ENCODE results near the gene ESRRA. TPM values are rescaled to one million over a fixed set of nuclear protein-coding genes. Genes with fewer than 3 reads are reported as not detected.

The ESRRA gene
- total and polyA plus RNA-seq, 10 of the 15 experiments (the other 5 are each of a cell fraction or from before 2014, with no cell fraction given) = 0.32 to 48.9 (median 12.6) TPM

DNA sequence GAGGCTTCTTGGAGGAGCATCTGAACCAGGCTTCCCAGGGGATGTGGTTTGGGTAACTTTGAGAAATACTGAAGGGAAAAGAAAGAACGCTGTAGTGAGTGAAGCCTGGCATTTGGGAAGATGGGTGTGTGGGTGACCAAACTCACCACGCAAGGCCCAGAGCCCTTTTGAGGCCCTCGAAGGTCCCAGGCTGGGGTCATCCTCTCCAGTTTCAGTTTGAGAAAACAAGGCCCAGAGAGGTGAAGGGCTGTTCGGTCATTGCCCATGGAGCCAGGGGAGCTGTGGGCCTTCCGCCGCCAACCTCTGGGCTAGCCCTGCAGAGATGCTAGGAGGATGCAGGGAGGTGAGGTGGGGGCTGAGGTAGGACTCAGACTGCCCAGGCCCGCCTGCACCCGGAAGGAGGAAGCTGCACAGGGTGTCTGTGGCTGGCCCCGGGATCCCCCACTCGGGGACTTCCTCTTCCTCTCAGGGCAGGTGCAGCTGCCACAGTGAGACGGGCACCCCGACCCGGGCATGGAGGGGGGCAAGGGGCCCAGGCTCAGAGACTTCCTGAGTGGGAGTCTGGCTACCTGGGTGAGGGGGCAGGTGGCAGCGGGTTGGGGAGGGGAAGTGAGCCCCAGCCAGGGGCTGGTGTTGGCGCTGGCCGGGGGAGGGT lies 34.6 kb downstream of the ESRRA start, which contains the start of gene CCDC88B (continued):
- TF ChIP-seq, protein P1, sequence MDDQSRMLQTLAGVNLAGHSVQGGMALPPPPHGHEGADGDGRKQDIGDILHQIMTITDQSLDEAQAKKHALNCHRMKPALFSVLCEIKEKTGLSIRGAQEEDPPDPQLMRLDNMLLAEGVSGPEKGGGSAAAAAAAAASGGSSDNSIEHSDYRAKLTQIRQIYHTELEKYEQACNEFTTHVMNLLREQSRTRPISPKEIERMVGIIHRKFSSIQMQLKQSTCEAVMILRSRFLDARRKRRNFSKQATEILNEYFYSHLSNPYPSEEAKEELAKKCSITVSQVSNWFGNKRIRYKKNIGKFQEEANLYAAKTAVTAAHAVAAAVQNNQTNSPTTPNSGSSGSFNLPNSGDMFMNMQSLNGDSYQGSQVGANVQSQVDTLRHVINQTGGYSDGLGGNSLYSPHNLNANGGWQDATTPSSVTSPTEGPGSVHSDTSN (IDR thresholded peaks at IDR 0.05; ENCODE audit: insufficient replicate concordance, low read depth, low read length) = no peak
- TF ChIP-seq, protein P2, sequence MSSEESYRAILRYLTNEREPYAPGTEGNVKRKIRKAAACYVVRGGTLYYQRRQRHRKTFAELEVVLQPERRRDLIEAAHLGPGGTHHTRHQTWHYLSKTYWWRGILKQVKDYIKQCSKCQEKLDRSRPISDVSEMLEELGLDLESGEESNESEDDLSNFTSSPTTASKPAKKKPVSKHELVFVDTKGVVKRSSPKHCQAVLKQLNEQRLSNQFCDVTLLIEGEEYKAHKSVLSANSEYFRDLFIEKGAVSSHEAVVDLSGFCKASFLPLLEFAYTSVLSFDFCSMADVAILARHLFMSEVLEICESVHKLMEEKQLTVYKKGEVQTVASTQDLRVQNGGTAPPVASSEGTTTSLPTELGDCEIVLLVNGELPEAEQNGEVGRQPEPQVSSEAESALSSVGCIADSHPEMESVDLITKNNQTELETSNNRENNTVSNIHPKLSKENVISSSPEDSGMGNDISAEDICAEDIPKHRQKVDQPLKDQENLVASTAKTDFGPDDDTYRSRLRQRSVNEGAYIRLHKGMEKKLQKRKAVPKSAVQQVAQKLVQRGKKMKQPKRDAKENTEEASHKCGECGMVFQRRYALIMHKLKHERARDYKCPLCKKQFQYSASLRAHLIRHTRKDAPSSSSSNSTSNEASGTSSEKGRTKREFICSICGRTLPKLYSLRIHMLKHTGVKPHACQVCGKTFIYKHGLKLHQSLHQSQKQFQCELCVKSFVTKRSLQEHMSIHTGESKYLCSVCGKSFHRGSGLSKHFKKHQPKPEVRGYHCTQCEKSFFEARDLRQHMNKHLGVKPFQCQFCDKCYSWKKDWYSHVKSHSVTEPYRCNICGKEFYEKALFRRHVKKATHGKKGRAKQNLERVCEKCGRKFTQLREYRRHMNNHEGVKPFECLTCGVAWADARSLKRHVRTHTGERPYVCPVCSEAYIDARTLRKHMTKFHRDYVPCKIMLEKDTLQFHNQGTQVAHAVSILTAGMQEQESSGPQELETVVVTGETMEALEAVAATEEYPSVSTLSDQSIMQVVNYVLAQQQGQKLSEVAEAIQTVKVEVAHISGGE (CRISPR knock-in tag; IDR thresholded peaks at IDR 0.05) = peak; percentile 54; the same call in 1 of the 2 replicates
- TF ChIP-seq EED (IDR thresholded peaks at IDR 0.05; ENCODE audit: low read depth) (0 out of 2 replicates have a peak, but pooled peaks have one; percentile 33), ETV6 (conservative IDR thresholded peaks at IDR 0.05 in 1 of 2, IDR thresholded peaks at IDR 0.05 in 1 of 2; ENCODE audit: borderline replicate concordance in 1 of 2, low read depth in 1 of 2) (peak in 1 of 2 experiments; percentile 95; a peak in 2 of 4 replicates), SIN3A (IDR thresholded peaks at IDR 0.05; ENCODE audit: low read depth, low read length) (no peak; the same call in 1 of the 2 replicates), ESRRA (IDR thresholded peaks at IDR 0.05; ENCODE audit: low read length) (0 out of 2 replicates have a peak, but pooled peaks have one; percentile 32), CEBPB (IDR thresholded peaks at IDR 0.05; ENCODE audit: borderline replicate concordance in 1 of 2, low read depth in 2 of 2, low read length in 2 of 2) (no peak), HCFC1 (IDR thresholded peaks at IDR 0.05; ENCODE audit: low read length) (peak; percentile 40; the same call in 1 of the 2 replicates), BHLHE40 (IDR thresholded peaks at IDR 0.05; ENCODE audit: borderline replicate concordance in 1 of 2, low read depth in 2 of 2, low read length in 1 of 2) (peak; percentile 70 to 86), ZNF207 (IDR thresholded peaks at IDR 0.05; ENCODE audit: borderline replicate concordance) (0 out of 2 replicates have a peak, but pooled peaks have one; percentile 40), CREM (IDR thresholded peaks at IDR 0.05; ENCODE audit: low read depth) (peak; percentile 24; the same call in 1 of the 2 replicates), CHD1 (IDR thresholded peaks at IDR 0.05; ENCODE audit: low read depth, low read length) (no peak), MEF2A (IDR thresholded peaks at IDR 0.05; ENCODE audit: insufficient read depth, low read depth, low read length) (0 out of 2 replicates have a peak, but pooled peaks have one; percentile 23), JUNB (IDR thresholded peaks at IDR 0.05) (no peak), TCF3 (IDR thresholded peaks at IDR 0.05; ENCODE audit: borderline replicate concordance, insufficient read depth, low read depth, low read length) (peak; percentile 92), ASH2L (IDR thresholded peaks at IDR 0.05; ENCODE audit: borderline replicate concordance, low read depth) (no peak), TAF1 (IDR thresholded peaks at IDR 0.05; ENCODE audit: borderline replicate concordance, low read depth, low read length) (0 out of 2 replicates have a peak, but pooled peaks have one; percentile 22), SP1 (IDR thresholded peaks at IDR 0.05; ENCODE audit: low read depth, low read length) (no peak)
- TF ChIP-seq, protein P3, sequence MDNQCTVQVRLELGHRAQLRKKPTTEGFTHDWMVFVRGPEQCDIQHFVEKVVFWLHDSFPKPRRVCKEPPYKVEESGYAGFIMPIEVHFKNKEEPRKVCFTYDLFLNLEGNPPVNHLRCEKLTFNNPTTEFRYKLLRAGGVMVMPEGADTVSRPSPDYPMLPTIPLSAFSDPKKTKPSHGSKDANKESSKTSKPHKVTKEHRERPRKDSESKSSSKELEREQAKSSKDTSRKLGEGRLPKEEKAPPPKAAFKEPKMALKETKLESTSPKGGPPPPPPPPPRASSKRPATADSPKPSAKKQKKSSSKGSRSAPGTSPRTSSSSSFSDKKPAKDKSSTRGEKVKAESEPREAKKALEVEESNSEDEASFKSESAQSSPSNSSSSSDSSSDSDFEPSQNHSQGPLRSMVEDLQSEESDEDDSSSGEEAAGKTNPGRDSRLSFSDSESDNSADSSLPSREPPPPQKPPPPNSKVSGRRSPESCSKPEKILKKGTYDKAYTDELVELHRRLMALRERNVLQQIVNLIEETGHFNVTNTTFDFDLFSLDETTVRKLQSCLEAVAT (IDR thresholded peaks at IDR 0.05) = peak; percentile 52; the same call in 1 of the 2 replicates
- TF ChIP-seq, protein P4, sequence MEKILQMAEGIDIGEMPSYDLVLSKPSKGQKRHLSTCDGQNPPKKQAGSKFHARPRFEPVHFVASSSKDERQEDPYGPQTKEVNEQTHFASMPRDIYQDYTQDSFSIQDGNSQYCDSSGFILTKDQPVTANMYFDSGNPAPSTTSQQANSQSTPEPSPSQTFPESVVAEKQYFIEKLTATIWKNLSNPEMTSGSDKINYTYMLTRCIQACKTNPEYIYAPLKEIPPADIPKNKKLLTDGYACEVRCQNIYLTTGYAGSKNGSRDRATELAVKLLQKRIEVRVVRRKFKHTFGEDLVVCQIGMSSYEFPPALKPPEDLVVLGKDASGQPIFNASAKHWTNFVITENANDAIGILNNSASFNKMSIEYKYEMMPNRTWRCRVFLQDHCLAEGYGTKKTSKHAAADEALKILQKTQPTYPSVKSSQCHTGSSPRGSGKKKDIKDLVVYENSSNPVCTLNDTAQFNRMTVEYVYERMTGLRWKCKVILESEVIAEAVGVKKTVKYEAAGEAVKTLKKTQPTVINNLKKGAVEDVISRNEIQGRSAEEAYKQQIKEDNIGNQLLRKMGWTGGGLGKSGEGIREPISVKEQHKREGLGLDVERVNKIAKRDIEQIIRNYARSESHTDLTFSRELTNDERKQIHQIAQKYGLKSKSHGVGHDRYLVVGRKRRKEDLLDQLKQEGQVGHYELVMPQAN (conservative IDR thresholded peaks at IDR 0.05) = peak; percentile 71; the same call in 1 of the 2 replicates
